A549 (cell line): ENCODE data around the gene HUS1B.

ENCODE experiments used
- BHLHE40 ChIP-seq: IDR thresholded peaks from 2 replicates; pipeline ENCODE4 v1.6.1; 2012; ENCODE audit warnings: low read depth, low read length, inconsistent platforms
- POLR2A ChIP-seq: IDR thresholded peaks from 2 replicates; pipeline ENCODE4 v1.6.1; 2012; ENCODE audit warnings: mild to moderate bottlenecking, low read length
- RCOR1 ChIP-seq: fragments of 150-350 bp; IDR thresholded peaks from 2 replicates; pipeline ENCODE4 v1.6.1; 2014; ENCODE audit warnings: antibody characterized with exemption, low read length, low read depth
- TF ChIP-seq, protein P1 (sequence below): fragments of >200 bp; sonication (Bioruptor Twin); formaldehyde crosslinking; IDR thresholded peaks from 3 replicates; pipeline ENCODE4 v1.5.1; 2016

GRCh38 chr6:705047-705446 is 48.1 kb upstream of the HUS1B start:
- TF ChIP-seq RCOR1 (no peak), POLR2A (no peak), BHLHE40 (no peak)
- TF ChIP-seq, protein P1, sequence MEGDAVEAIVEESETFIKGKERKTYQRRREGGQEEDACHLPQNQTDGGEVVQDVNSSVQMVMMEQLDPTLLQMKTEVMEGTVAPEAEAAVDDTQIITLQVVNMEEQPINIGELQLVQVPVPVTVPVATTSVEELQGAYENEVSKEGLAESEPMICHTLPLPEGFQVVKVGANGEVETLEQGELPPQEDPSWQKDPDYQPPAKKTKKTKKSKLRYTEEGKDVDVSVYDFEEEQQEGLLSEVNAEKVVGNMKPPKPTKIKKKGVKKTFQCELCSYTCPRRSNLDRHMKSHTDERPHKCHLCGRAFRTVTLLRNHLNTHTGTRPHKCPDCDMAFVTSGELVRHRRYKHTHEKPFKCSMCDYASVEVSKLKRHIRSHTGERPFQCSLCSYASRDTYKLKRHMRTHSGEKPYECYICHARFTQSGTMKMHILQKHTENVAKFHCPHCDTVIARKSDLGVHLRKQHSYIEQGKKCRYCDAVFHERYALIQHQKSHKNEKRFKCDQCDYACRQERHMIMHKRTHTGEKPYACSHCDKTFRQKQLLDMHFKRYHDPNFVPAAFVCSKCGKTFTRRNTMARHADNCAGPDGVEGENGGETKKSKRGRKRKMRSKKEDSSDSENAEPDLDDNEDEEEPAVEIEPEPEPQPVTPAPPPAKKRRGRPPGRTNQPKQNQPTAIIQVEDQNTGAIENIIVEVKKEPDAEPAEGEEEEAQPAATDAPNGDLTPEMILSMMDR, result no peak
